Activated gamma-delta T cell (primary cell): ENCODE data around the gene C11orf71.

Experiments used
- DNase-seq: peaks from one replicate; lab custom pipeline; 2025; lab: John Stamatoyannopoulos, UW
- total RNA-seq, 2 donors: gene quantifications; one replicate each; lab custom pipeline; 2026; lab: John Stamatoyannopoulos, UW

The C11orf71 gene
- total RNA-seq: 12.9 to 13.4 reads per million in 2 donors

- DNase-seq: peak; percentile 97
Observed at GRCh38 chr11:114400216-114400914, at the start of gene C11orf71, which contains the start of gene RBM7. C11orf71 (minus strand) TSS chr11:114400511; CDS start chr11:114400331, 180 bp downstream. RBM7 (plus strand) TSS chr11:114400666; CDS start chr11:114400672, 6 bp downstream.

GRCh38 chr11:114449845-114450244, 49.5 kb upstream of the C11orf71 start:
- DNase-seq: no peak

- no peak for DNase-seq
Observed at GRCh38 chr11:114448749-114449482, 48.6 kb upstream of the C11orf71 start.

- DNase-seq: no peak
Observed at GRCh38 chr11:114447892-114448291, 47.6 kb upstream of the C11orf71 start.

GRCh38 chr11:114447444-114447843, 47.1 kb upstream of the C11orf71 start:
- DNase-seq: no peak

GRCh38 chr11:114442536-114442935, 42.2 kb upstream of the C11orf71 start:
- no peak for DNase-seq

- no peak for DNase-seq
Observed at GRCh38 chr11:114441921-114442320, 41.6 kb upstream of the C11orf71 start.

GRCh38 chr11:114440971-114441763, 40.9 kb upstream of the C11orf71 start:
- DNase-seq: no peak

- DNase-seq: no peak
Observed at GRCh38 chr11:114440121-114440860, 40.0 kb upstream of the C11orf71 start.

GRCh38 chr11:114439229-114440120, 39.2 kb upstream of the C11orf71 start, which contains the start of gene REXO2:
REXO2 (plus strand) TSS chr11:114439467; CDS start chr11:114439529, 62 bp downstream.
- DNase-seq: peak; percentile 89

GRCh38 chr11:114438303-114438702, 38.0 kb upstream of the C11orf71 start:
- DNase-seq: no peak

- no peak for DNase-seq
Observed at GRCh38 chr11:114433376-114433775, 33.1 kb upstream of the C11orf71 start.

GRCh38 chr11:114432893-114433292, 32.6 kb upstream of the C11orf71 start:
- no peak for DNase-seq

GRCh38 chr11:114430290-114430689, 30.0 kb upstream of the C11orf71 start:
- DNase-seq: no peak

- no peak for DNase-seq
Observed at GRCh38 chr11:114426280-114426679, 26.0 kb upstream of the C11orf71 start.

GRCh38 chr11:114416441-114416961, 16.2 kb upstream of the C11orf71 start:
- no peak for DNase-seq

GRCh38 chr11:114413958-114414357, 13.6 kb upstream of the C11orf71 start:
- DNase-seq: no peak

- DNase-seq: no peak
Observed at GRCh38 chr11:114412946-114413345, 12.6 kb upstream of the C11orf71 start.

- no peak for DNase-seq
Observed at GRCh38 chr11:114401311-114401710, 1.0 kb upstream of the C11orf71 start.

- no peak for DNase-seq
Observed at GRCh38 chr11:114400915-114401223, 558 bp upstream of the C11orf71 start.
